GM12878 (cell line): ENCODE data around the gene MCOLN1. TPM values are rescaled to one million over a fixed set of nuclear protein-coding genes. Genes with fewer than 3 reads are reported as not detected.

Experiments used
- ATAC-seq: fragments of 200-7000 bp; cut with Tn5 transposase; 3 replicates; pipeline ENCODE4 v1.9.1; 2020; ENCODE audit warnings: mild to moderate bottlenecking, moderate library complexity
- BruUV-seq: library from RNA; stranded (reverse); fragments of 400-500 nt; replicated peaks from 2 replicates; lab custom pipeline; 2021; lab: Mats Ljungman, UMichigan
- CTCF ChIA-PET: fragments of 300-600 bp; sonication (Branson Sonifier 250); formaldehyde crosslinking; extraction: SDS; loops from one replicate; lab custom pipeline; 2021; ENCODE audit warnings: inconsistent platforms; lab: Yijun Ruan, JAX
- POLR2A ChIA-PET: fragments of 350-600 bp; formaldehyde crosslinking; extraction: SDS; loops from one replicate; lab custom pipeline; 2021; ENCODE audit warnings: inconsistent platforms; lab: Charles Lee
- RAD21 ChIA-PET: fragments of 300-600 bp; sonication (Branson Sonifier 250); formaldehyde crosslinking; loops from one replicate; lab custom pipeline; 2023; ENCODE audit warnings: antibody characterized with exemption; ENCODE audit not compliant: unreplicated experiment; lab: Charles Lee
- SMC1A ChIA-PET: fragments of 300-600 bp; sonication (Branson Sonifier 250); formaldehyde crosslinking; loops from one replicate; lab custom pipeline; 2023; ENCODE audit not compliant: unreplicated experiment, uncharacterized antibody; lab: Charles Lee
- DNase-seq: peaks from one replicate; pipeline ENCODE4 v3.0.0-alpha.2; 2011; ENCODE audit warnings: low read depth, low spot score
- FAIRE-seq: peaks from 3 replicates; lab custom pipeline; 2011; peaks lifted over from hg19 to GRCh38; lab: Jason Lieb, UNC
- H2AFZ ChIP-seq: 2 replicates; pipeline ENCODE4 v1.6.0; 2011; ENCODE audit warnings: low read depth, low read length, control low read depth; ENCODE audit not compliant: control insufficient read depth
- H3K27ac ChIP-seq: 2 replicates; pipeline ENCODE4 v1.5.1; 2011; ENCODE audit warnings: control low read depth; ENCODE audit not compliant: control insufficient read depth, insufficient read depth
- H3K27me3 ChIP-seq, 2 experiments: replicated peaks in 1 of 2; 2 replicates each; pipeline versions ENCODE4 v1.6.0 to v1.6.1; 2011; ENCODE audit warnings: low read length in 1 of 2; ENCODE audit not compliant: control insufficient read depth in 2 of 2, insufficient read depth in 2 of 2
- H3K36me3 ChIP-seq, 2 experiments: 2 replicates each; pipeline ENCODE4 v1.5.1; 2011; ENCODE audit warnings: low read length in 1 of 2; ENCODE audit not compliant: control insufficient read depth in 2 of 2, insufficient read depth in 2 of 2
- H3K4me1 ChIP-seq: 2 replicates; pipeline ENCODE4 v1.6.1; 2011; ENCODE audit warnings: mild to moderate bottlenecking, low read length, moderate library complexity, mixed read lengths; ENCODE audit not compliant: control insufficient read depth, insufficient read depth
- H3K4me2 ChIP-seq: 2 replicates; pipeline ENCODE4 v1.6.0; 2011; ENCODE audit warnings: control low read depth; ENCODE audit not compliant: control insufficient read depth, insufficient read depth
- H3K4me3 ChIP-seq: fragments of 200-600 bp; sonication (generic); 2 replicates; pipeline ENCODE4 v1.5.1; 2016
- H3K79me2 ChIP-seq: 2 replicates; pipeline ENCODE4 v1.6.0; 2011; ENCODE audit warnings: low read length; ENCODE audit not compliant: control insufficient read depth, insufficient read depth
- H3K9ac ChIP-seq: 2 replicates; pipeline ENCODE4 v1.8.0; 2011; ENCODE audit warnings: low read length, control low read depth, mixed read lengths; ENCODE audit not compliant: control insufficient read depth, insufficient read depth
- H3K9me3 ChIP-seq: replicated peaks from 3 replicates; pipeline ENCODE4 v1.5.1; 2011; ENCODE audit warnings: mild to moderate bottlenecking, low read length; ENCODE audit not compliant: control insufficient read depth, insufficient read depth
- H4K20me1 ChIP-seq: 2 replicates; pipeline ENCODE4 v1.6.0; 2011; ENCODE audit not compliant: control insufficient read depth, insufficient read depth
- ATF7 ChIP-seq: fragments of 450-650 bp; IDR thresholded peaks from 2 replicates; pipeline ENCODE4 v1.6.1; 2016; ENCODE audit warnings: low read depth, mild to moderate bottlenecking
- CBX3 ChIP-seq: fragments of 200-600 bp; sonication (generic); IDR thresholded peaks from 2 replicates; pipeline ENCODE4 v1.6.1; 2016; ENCODE audit warnings: low read depth, borderline replicate concordance
- HDAC2 ChIP-seq: fragments of 200-600 bp; sonication (generic); IDR thresholded peaks from 2 replicates; pipeline ENCODE4 v1.6.1; 2017
- NFIC ChIP-seq: IDR thresholded peaks from 2 replicates; pipeline ENCODE4 v1.6.1; 2012; ENCODE audit warnings: low read depth, mild to moderate bottlenecking, inconsistent platforms, low read length, moderate library complexity
- PAX5 ChIP-seq: IDR thresholded peaks from 2 replicates; pipeline ENCODE4 v1.6.1; 2011; ENCODE audit warnings: low read depth, low read length, borderline replicate concordance
- WGBS: methylation state at CpG from one replicate; pipeline ENCODE4 v1.1.6; 2016; ENCODE audit warnings: low lambda C conversion rate; ENCODE audit not compliant: insufficient replicate concordance, insufficient coverage; ENCODE audit errors: missing lambda C conversion rate; 5-methylcytosine and 5-hydroxymethylcytosine counted together
- in situ Hi-C: fragments of 300-500 bp; cut with MboI; formaldehyde crosslinking; loops from 9 replicates; pipeline ENCODE4 v1.14.3; 2018; ENCODE audit warnings: mixed read lengths
- intact Hi-C: fragments of 100-400 bp; cut with micrococcal nuclease; formaldehyde crosslinking; loops from one replicate; pipeline ENCODE4 v1.14.2; 2022; ENCODE audit not compliant: unreplicated experiment
- polyA plus RNA-seq, 11 experiments: library from polyadenylated mRNA; depleted of rRNA in 4 of 11; unstranded in 6 of 11; stranded (reverse) in 5 of 11; fragments of >200 nt; fragmentation: Nextera tagmentation in 4 of 11; fragmentation: Illumina TruSeq in 1 of 11; extraction: Ambion mirVana in 4 of 11; extraction: Trizol in 1 of 11; gene quantifications; 1 replicate in 1 of 11; 2 replicates in 10 of 11; pipeline versions ENCODE4 v1.2.1 to v1.2.3, GENCODE V29; 2011 to 2016; ENCODE audit warnings: inconsistent platforms in 2 of 11, missing spikeins in 2 of 11, low read depth in 1 of 11
- total RNA-seq, 4 experiments: library from RNA; depleted of rRNA in 3 of 4; stranded (reverse); fragments of >200 nt in 3 of 4; fragmentation: Illumina TruSeq in 1 of 4; extraction: Trizol in 1 of 4; gene quantifications; 2 replicates each; pipeline versions ENCODE4 v1.2.1 to v1.2.3, GENCODE V29; 2013 to 2021
- TF ChIP-seq, protein P1 (sequence below): IDR thresholded peaks from 2 replicates; pipeline ENCODE4 v1.6.1; 2011; ENCODE audit warnings: low read depth, low read length, improper control_type of control experiment, borderline replicate concordance
- TF ChIP-seq, protein P2 (sequence below): IDR thresholded peaks from 2 replicates; pipeline ENCODE4 v1.6.1; 2012; ENCODE audit warnings: low read depth, low read length, improper control_type of control experiment
- TF ChIP-seq, protein P3 (sequence below): IDR thresholded peaks from 2 replicates; pipeline ENCODE4 v1.6.1; 2011; ENCODE audit warnings: mild to moderate bottlenecking, low read depth, low read length, moderate library complexity; ENCODE audit not compliant: insufficient replicate concordance
- TF ChIP-seq, protein P4 (sequence below): fragments of 150-350 bp; IDR thresholded peaks from 2 replicates; pipeline ENCODE4 v1.6.1; 2014; ENCODE audit warnings: mild to moderate bottlenecking, low read depth, low read length
- TF ChIP-seq, protein P5 (sequence below): fragments of 450-650 bp; IDR thresholded peaks from 2 replicates; pipeline ENCODE4 v1.6.1; 2016; ENCODE audit warnings: mild to moderate bottlenecking, moderate library complexity, borderline replicate concordance

The MCOLN1 gene
- total and polyA plus RNA-seq, 10 of the 15 experiments (the other 5 are each of a cell fraction or from before 2014, with no cell fraction given) = 0.42 to 15.6 (median 4.9) TPM

DNA sequence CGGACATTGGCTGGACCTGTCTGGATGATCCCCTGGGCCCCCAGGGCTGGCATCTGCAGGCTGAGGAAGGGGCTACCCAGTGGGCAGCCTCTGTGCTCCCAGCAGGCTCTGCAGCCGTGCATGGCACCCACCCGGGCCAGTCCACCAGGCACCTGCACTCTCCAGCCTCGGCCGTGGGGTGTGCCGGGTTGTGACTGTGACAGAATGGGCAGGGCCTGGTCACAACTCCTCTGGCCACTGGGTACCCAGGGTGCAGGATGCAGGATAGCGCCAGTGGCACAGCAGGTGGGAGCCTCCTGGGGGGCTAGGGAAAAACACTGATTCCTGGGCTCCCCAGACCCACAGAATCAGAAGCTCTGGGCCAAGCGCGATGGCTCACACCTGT is 43.6 kb upstream of the MCOLN1 start (continued):
- TF ChIP-seq, protein P1, sequence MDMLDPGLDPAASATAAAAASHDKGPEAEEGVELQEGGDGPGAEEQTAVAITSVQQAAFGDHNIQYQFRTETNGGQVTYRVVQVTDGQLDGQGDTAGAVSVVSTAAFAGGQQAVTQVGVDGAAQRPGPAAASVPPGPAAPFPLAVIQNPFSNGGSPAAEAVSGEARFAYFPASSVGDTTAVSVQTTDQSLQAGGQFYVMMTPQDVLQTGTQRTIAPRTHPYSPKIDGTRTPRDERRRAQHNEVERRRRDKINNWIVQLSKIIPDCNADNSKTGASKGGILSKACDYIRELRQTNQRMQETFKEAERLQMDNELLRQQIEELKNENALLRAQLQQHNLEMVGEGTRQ = no peak
- TF ChIP-seq, protein P2, sequence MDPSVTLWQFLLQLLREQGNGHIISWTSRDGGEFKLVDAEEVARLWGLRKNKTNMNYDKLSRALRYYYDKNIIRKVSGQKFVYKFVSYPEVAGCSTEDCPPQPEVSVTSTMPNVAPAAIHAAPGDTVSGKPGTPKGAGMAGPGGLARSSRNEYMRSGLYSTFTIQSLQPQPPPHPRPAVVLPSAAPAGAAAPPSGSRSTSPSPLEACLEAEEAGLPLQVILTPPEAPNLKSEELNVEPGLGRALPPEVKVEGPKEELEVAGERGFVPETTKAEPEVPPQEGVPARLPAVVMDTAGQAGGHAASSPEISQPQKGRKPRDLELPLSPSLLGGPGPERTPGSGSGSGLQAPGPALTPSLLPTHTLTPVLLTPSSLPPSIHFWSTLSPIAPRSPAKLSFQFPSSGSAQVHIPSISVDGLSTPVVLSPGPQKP = no peak
- TF ChIP-seq, all 136 proteins: peak for 0

DNA sequence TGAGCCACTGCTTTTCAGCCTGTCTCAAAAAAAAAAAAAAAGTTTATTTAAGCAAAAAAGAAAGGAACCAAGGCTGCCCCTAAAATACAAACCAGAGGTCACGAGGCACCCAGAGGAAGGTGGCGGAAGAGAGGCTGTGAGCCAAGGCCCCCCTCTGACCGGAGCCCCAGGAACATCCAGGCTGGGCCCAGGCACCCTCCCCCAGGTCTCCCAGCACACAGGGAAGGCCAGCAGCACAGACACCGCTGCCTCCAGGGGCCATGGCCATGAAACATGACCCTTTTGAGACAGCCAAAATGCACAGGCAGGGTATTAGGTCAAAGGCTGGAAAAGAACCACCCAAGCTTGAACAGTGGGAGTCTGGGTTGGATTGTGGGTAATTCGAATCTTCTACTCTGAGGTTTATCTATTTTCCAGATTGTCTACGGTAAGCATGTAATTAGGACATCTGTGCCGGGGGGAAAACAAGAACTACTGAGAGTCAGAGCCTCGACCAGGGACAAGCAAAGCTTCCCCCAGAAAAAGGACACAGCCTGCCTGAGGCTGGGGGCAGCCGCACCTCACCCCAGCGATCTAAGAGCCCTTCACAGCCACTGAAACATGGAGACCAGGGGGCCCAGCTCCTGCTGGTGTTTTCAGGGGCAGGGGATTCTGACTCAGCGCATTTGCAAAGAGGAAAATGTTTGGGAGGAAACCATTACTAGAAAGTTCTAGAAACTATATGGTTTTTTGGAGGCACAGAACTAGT is 42.0 kb upstream of the MCOLN1 start:
- no peak overlapping the region for H3K27ac ChIP-seq
- no peaks in the 10 kb centered on the region for H4K20me1 ChIP-seq
- no peaks in the 10 kb centered on the region for H3K9me3 ChIP-seq
- no peak for ATAC-seq
- POLR2A ChIA-PET = interaction anchor here (0.5 kb wide), 1 partner anchor 21 kb away, joined by 4 read pairs; no protein-coding TSS in a partner anchor
- no peak for FAIRE-seq
- in situ Hi-C loops (no loop called here), intact Hi-C loops (no loop called here)
- no peak overlapping the region for H3K4me2 ChIP-seq
- H3K9ac ChIP-seq = no peak overlapping the region
- H3K4me3 ChIP-seq = no peak overlapping the region
- H3K27me3 ChIP-seq = no peaks in the 10 kb centered on the region
- RAD21 ChIA-PET = no interaction called here
- H2AFZ ChIP-seq = no peak overlapping the region
- no peak for DNase-seq
- no TSS peak for BruUV-seq
- SMC1A ChIA-PET = no interaction called here
- 55% methylated on average over 11 of the region's 11 CpGs for WGBS
- no peaks in the 10 kb centered on the region for H3K36me3 ChIP-seq
- H3K79me2 ChIP-seq = no peaks in the 10 kb centered on the region
- no peaks in the 10 kb centered on the region for H3K4me1 ChIP-seq
- CTCF ChIA-PET = no interaction called here
- TF ChIP-seq, protein P3, sequence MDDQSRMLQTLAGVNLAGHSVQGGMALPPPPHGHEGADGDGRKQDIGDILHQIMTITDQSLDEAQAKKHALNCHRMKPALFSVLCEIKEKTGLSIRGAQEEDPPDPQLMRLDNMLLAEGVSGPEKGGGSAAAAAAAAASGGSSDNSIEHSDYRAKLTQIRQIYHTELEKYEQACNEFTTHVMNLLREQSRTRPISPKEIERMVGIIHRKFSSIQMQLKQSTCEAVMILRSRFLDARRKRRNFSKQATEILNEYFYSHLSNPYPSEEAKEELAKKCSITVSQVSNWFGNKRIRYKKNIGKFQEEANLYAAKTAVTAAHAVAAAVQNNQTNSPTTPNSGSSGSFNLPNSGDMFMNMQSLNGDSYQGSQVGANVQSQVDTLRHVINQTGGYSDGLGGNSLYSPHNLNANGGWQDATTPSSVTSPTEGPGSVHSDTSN = no peak
- TF ChIP-seq PAX5 (no peak), HDAC2 (no peak), ATF7 (no peak), CBX3 (no peak), NFIC (no peak)
- TF ChIP-seq, protein P4, sequence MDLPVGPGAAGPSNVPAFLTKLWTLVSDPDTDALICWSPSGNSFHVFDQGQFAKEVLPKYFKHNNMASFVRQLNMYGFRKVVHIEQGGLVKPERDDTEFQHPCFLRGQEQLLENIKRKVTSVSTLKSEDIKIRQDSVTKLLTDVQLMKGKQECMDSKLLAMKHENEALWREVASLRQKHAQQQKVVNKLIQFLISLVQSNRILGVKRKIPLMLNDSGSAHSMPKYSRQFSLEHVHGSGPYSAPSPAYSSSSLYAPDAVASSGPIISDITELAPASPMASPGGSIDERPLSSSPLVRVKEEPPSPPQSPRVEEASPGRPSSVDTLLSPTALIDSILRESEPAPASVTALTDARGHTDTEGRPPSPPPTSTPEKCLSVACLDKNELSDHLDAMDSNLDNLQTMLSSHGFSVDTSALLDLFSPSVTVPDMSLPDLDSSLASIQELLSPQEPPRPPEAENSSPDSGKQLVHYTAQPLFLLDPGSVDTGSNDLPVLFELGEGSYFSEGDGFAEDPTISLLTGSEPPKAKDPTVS = no peak
- TF ChIP-seq, protein P1 = no peak
- TF ChIP-seq, protein P5, sequence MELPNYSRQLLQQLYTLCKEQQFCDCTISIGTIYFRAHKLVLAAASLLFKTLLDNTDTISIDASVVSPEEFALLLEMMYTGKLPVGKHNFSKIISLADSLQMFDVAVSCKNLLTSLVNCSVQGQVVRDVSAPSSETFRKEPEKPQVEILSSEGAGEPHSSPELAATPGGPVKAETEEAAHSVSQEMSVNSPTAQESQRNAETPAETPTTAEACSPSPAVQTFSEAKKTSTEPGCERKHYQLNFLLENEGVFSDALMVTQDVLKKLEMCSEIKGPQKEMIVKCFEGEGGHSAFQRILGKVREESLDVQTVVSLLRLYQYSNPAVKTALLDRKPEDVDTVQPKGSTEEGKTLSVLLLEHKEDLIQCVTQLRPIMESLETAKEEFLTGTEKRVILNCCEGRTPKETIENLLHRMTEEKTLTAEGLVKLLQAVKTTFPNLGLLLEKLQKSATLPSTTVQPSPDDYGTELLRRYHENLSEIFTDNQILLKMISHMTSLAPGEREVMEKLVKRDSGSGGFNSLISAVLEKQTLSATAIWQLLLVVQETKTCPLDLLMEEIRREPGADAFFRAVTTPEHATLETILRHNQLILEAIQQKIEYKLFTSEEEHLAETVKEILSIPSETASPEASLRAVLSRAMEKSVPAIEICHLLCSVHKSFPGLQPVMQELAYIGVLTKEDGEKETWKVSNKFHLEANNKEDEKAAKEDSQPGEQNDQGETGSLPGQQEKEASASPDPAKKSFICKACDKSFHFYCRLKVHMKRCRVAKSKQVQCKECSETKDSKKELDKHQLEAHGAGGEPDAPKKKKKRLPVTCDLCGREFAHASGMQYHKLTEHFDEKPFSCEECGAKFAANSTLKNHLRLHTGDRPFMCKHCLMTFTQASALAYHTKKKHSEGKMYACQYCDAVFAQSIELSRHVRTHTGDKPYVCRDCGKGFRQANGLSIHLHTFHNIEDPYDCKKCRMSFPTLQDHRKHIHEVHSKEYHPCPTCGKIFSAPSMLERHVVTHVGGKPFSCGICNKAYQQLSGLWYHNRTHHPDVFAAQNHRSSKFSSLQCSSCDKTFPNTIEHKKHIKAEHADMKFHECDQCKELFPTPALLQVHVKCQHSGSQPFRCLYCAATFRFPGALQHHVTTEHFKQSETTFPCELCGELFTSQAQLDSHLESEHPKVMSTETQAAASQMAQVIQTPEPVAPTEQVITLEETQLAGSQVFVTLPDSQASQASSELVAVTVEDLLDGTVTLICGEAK = no peak
